Measurements from ENCODE around the gene EEF1B2.
"Not testable (repeated sequence)": the region's sequence is repeated elsewhere in the genome, so short reads cannot be mapped to it uniquely, and the experiment has no call there.

Gene EEF1B2

DNA sequence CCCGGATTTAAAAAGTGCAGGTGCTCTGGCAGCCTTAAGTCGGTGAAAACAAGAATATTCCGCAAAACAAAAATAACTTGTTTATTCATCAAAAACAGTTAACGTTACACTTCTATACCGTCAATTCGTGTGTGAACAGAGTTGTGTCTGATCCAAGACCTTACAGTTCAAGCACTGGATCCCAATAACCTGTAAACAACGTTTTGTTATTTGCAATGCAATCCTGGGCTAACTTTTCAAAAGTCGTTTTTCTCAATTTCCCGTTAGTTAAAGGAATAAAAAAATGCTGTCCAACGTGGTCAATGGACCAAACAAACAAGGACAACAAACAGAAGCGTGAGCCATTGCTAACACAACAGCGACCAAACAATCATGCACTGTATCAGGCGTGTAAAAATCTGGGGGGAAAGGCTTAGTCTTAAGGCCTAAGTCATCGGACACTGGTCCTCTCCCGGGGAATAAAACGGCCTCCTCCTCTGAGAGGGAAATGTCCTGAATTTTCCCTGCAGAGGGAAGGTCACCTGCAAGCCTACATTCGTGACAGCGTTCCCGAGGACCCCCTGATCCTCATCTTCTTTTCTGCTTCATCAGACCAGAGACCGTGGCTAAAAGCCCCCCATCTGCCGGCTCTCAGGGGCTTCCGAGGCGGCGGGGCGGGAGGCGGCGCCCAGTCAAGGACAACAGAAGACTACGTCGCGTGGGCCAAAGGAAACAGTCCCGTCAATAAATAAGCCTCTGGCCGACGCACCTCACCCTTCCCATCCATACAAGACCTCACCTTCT, 941 bp upstream of the EEF1B2 start:
- TF ChIP-seq YY1 (IDR thresholded peaks at IDR 0.05; ENCODE audit: insufficient read depth, insufficient read length) (no peak), ZNF274 (IDR thresholded peaks at IDR 0.05; ENCODE audit: low read depth, low read length) (no peak), SUZ12 (IDR thresholded peaks at IDR 0.05; ENCODE audit: extremely low read depth, insufficient read depth, insufficient read length) (no peak)
- Histone ChIP-seq H3K9ac (ENCODE audit: insufficient read length, low read depth) (peak overlapping the region; percentile 94), H3K9me3 (ENCODE audit: insufficient read depth, low read length) (no peaks in the 10 kb centered on the region), H3K36me3 (ENCODE audit: insufficient read depth, insufficient read length, low read length) (peaks cover 51% of the 10 kb centered on the region), H3K27me3 (ENCODE audit: insufficient read depth, insufficient read length) (no peaks in the 10 kb centered on the region), H3K4me1 (ENCODE audit: insufficient read depth, insufficient read length) (peaks cover 2% of the 10 kb centered on the region), H3K4me3 (ENCODE audit: insufficient read length, low read depth) (peak overlapping the region; percentile 91)
- no peak for DNase-seq (ENCODE audit: low read depth, low spot score)

DNA sequence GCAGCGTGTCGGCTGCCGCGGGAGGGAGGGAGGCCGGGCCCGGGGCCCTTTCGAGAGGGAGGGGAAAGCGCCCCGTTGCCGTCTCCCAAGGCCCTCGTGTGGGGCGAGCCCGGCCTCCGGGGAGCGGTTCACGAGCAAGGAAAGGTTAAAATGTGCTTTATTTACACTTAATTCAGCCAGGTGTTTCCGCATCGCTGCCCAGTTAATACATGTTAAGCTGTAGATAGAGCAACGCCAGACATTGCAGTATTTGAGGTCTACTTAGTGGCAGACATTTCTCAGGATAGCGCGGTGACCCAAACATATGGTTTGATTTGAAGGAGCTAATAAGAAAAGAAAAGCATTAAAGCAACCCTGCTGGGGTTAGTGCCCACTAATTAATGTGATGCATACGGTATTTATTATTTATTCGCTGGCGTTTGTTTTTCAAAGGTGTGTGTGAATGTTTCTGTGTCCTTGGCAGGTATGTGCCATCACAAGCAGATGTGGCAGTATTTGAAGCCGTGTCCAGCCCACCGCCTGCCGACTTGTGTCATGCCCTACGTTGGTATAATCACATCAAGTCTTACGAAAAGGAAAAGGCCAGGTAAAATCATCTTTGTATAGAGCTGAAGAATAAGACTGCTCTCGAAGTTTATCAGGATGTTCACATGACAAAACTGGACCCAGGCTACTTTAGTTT, 571 bp downstream of the EEF1B2 start:
- TF ChIP-seq ZNF274 (IDR thresholded peaks at IDR 0.05; ENCODE audit: low read depth, low read length) (no peak), SUZ12 (IDR thresholded peaks at IDR 0.05; ENCODE audit: extremely low read depth, insufficient read depth, insufficient read length) (no peak), YY1 (IDR thresholded peaks at IDR 0.05; ENCODE audit: insufficient read depth, insufficient read length) (no peak)
- Histone ChIP-seq H3K9ac (ENCODE audit: insufficient read length, low read depth) (peak overlapping the region; percentile 98), H3K36me3 (ENCODE audit: insufficient read depth, insufficient read length, low read length) (peaks cover 53% of the 10 kb centered on the region), H3K9me3 (ENCODE audit: insufficient read depth, low read length) (no peaks in the 10 kb centered on the region), H3K4me3 (ENCODE audit: insufficient read length, low read depth) (peak overlapping the region; percentile 91), H3K4me1 (ENCODE audit: insufficient read depth, insufficient read length) (peaks cover 2% of the 10 kb centered on the region), H3K27me3 (ENCODE audit: insufficient read depth, insufficient read length) (no peaks in the 10 kb centered on the region)
- no peak for DNase-seq (ENCODE audit: low read depth, low spot score)

DNA sequence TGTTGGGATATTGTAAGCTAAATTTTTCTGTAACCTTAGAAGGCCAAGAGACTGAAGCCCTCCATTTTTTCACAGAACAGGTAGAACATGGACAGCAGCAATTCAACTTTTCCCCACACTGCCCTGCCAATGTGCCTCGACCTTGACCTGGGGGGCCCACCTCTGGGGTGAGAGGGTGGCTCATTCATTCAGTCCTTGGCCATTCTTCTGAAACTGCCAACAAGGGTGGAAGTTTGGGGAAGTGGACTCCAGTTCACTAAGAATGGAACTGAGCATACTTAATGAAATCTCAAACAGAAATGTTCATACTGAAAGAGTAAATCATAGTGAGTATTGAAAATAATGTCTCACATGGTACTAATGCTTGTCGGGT, 1.1 kb downstream of the EEF1B2 start:
- Histone ChIP-seq H3K36me3 (ENCODE audit: insufficient read depth, insufficient read length, low read length) (peaks cover 52% of the 10 kb centered on the region), H3K4me3 (ENCODE audit: insufficient read length, low read depth) (peak overlapping the region; percentile 91), H3K9me3 (ENCODE audit: insufficient read depth, low read length) (no peaks in the 10 kb centered on the region), H3K27me3 (ENCODE audit: insufficient read depth, insufficient read length) (no peaks in the 10 kb centered on the region), H3K4me1 (ENCODE audit: insufficient read depth, insufficient read length) (peaks cover 2% of the 10 kb centered on the region), H3K9ac (ENCODE audit: insufficient read length, low read depth) (peak overlapping the region; percentile 98)
- no peak for TF ChIP-seq SUZ12 (IDR thresholded peaks at IDR 0.05; ENCODE audit: extremely low read depth, insufficient read depth, insufficient read length)
- no peak for TF ChIP-seq YY1 (IDR thresholded peaks at IDR 0.05; ENCODE audit: insufficient read depth, insufficient read length)
- no peak for TF ChIP-seq ZNF274 (IDR thresholded peaks at IDR 0.05; ENCODE audit: low read depth, low read length)
- DNase-seq (ENCODE audit: low read depth, low spot score), result no peak

DNA sequence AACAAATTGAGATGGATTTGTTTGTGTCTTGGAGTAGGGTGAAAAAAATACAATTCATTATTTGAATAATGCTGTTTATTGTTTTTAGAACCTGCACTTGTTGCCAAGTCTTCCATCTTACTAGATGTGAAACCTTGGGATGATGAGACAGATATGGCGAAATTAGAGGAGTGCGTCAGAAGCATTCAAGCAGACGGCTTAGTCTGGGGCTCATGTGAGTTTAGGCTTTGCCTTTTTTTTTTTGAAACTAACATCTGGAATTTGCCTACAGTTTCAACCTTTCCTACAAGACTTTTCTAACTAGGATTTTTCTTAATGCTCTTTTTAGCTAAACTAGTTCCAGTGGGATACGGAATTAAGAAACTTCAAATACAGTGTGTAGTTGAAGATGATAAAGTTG, 2.7 kb downstream of the EEF1B2 start:
- Histone ChIP-seq H3K9ac (ENCODE audit: insufficient read length, low read depth) (peak overlapping the region; percentile 33), H3K36me3 (ENCODE audit: insufficient read depth, insufficient read length, low read length) (peaks cover 43% of the 10 kb centered on the region)
- DNase-seq (ENCODE audit: low read depth, low spot score); H3K4me1 ChIP-seq (ENCODE audit: insufficient read depth, insufficient read length); H3K9me3 ChIP-seq (ENCODE audit: insufficient read depth, low read length); H3K4me3 ChIP-seq (ENCODE audit: insufficient read length, low read depth); H3K27me3 ChIP-seq (ENCODE audit: insufficient read depth, insufficient read length): not testable (repeated sequence)

DNA sequence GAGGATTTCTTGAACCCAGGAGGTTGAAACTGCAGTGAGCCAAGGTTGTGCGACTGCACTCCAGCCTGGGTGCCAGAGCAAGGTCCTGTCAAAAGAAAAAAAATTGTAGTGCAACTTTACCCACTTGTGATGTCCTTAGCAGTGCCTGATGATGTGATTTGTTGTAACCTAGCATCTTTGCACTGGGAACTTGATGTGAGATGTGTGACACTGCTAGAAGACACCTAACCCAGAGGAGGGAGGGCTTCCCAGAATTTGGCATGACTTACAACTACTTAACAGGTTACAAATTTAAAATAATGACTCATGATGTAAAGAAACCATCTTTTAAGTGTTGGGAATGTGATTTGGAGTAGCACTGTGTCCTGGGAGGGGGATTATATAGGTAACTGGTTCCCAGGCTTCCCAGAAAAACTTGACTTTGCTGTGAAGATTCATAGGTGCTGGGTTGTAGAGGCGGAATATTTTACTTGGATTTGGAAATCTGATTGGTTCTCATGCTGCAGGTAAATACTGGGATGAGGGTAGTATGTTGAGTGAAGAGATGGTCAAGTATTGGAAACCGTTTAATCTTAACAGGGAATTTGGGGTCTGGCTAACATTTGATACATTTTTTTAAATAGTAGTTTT, 3.7 kb downstream of the EEF1B2 start:
- Histone ChIP-seq H3K27me3 (ENCODE audit: insufficient read depth, insufficient read length) (no peaks in the 10 kb centered on the region), H3K4me1 (ENCODE audit: insufficient read depth, insufficient read length) (peaks cover 2% of the 10 kb centered on the region), H3K9ac (ENCODE audit: insufficient read length, low read depth) (no peak overlapping the region), H3K36me3 (ENCODE audit: insufficient read depth, insufficient read length, low read length) (peaks cover 43% of the 10 kb centered on the region), H3K4me3 (ENCODE audit: insufficient read length, low read depth) (no peak overlapping the region), H3K9me3 (ENCODE audit: insufficient read depth, low read length) (peaks cover 10% of the 10 kb centered on the region; the same call in 1 of the 2 replicates)
- TF ChIP-seq YY1 (IDR thresholded peaks at IDR 0.05; ENCODE audit: insufficient read depth, insufficient read length) (no peak), ZNF274 (IDR thresholded peaks at IDR 0.05; ENCODE audit: low read depth, low read length) (no peak), SUZ12 (IDR thresholded peaks at IDR 0.05; ENCODE audit: extremely low read depth, insufficient read depth, insufficient read length) (no peak)
- no peak for DNase-seq (ENCODE audit: low read depth, low spot score)

DNA sequence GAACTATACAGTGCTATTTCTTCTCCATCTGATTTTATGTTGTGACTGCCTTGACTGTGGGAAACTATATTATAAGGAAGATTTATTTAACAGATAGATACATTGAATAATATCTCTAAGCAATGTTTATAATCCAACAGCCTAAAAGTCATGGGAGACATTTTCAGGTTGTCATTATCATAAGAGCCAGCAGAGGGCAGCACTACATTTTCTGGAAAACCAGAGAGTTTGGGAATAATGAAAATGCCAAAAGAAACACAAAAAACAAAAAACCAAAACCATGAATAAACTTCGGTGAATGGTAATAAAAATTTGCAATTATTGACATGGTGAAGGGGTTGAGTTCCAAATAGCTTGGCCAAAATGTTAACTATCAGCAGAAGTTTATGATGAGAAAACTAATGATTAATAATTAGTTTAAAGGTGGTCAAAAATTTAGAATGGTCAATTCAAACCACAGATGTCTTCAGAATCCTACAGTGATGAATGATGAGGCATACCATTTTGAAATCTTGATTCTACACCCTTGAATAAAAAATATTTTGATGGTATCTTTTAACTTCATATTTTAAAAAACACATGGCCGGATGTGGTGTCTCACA, 4.7 kb downstream of the EEF1B2 start:
- DNase-seq (ENCODE audit: low read depth, low spot score), result peak; percentile 32
- H3K4me3 ChIP-seq (ENCODE audit: insufficient read length, low read depth), result no peak overlapping the region
- peaks cover 2% of the 10 kb centered on the region for H3K4me1 ChIP-seq (ENCODE audit: insufficient read depth, insufficient read length)
- no peak overlapping the region for H3K9ac ChIP-seq (ENCODE audit: insufficient read length, low read depth)
- peaks cover 11% of the 10 kb centered on the region; the same call in 1 of the 2 replicates for H3K9me3 ChIP-seq (ENCODE audit: insufficient read depth, low read length)
- no peaks in the 10 kb centered on the region for H3K27me3 ChIP-seq (ENCODE audit: insufficient read depth, insufficient read length)
- TF ChIP-seq ZNF274 (IDR thresholded peaks at IDR 0.05; ENCODE audit: low read depth, low read length), result no peak
- TF ChIP-seq SUZ12 (IDR thresholded peaks at IDR 0.05; ENCODE audit: extremely low read depth, insufficient read depth, insufficient read length), result no peak
- TF ChIP-seq YY1 (IDR thresholded peaks at IDR 0.05; ENCODE audit: insufficient read depth, insufficient read length), result no peak
- peaks cover 43% of the 10 kb centered on the region for H3K36me3 ChIP-seq (ENCODE audit: insufficient read depth, insufficient read length, low read length)

DNA sequence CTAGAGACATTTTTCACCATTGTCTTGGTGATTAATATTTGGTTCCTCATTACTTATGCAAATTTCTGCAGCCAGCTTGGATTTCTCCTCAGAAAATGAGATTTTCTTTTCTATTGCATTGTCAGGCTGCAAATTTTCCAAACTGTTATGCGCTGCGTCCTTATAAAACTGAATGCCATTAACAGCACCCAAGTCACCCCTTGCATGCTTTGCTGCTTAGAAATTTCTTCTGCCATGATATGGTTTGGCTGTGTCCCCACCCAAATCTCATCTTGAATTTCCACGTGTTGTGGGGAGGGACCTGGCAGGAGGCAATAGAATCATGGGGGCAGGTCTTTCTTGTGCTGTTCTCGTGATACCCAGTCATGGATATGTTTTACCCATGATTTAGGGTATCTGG, 8.5 kb downstream of the EEF1B2 start:
- Histone ChIP-seq H3K36me3 (ENCODE audit: insufficient read depth, insufficient read length, low read length) (peaks cover 11% of the 10 kb centered on the region), H3K9me3 (ENCODE audit: insufficient read depth, low read length) (peaks cover 14% of the 10 kb centered on the region)
- not testable (repeated sequence) for DNase-seq (ENCODE audit: low read depth, low spot score); H3K4me3 ChIP-seq (ENCODE audit: insufficient read length, low read depth); H3K27me3 ChIP-seq (ENCODE audit: insufficient read depth, insufficient read length); H3K4me1 ChIP-seq (ENCODE audit: insufficient read depth, insufficient read length); H3K9ac ChIP-seq (ENCODE audit: insufficient read length, low read depth)

DNA sequence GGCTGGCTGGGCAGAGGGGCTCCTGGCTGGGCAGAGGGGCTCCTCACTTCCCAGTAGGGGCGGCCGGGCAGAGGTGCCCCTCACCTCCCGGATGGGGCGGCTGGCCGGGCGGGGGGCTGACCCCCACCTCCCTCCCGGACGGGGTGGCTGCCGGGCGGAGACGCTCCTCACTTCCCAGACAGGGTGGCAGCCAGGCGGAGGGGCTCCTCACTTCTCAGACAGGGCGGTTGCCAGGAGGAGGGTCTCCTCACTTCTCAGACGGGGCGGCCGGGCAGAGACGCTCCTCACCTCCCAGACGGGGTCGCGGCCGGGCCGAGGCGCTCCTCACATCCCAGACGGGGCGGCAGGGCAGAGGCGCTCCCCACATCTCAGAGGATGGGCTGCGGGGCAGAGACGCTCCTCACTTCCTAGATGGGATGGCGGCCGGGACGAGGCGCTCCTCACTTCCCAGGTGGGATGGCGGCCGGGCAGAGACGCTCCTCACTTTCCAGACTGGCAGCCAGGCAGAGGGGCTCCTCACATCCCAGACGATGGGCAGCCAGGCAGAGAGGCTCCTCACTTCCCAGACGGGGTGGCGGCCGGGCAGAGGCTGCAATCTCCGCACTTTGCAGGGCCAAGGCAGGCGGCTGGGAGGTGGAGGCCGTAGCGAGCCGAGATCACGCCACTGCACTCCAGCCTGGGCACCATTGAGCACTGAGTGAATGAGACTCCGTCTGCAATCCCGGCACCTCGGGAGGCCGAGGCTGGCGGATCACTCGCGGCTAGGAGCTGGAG, 12.1 kb downstream of the EEF1B2 start:
- not testable (repeated sequence) for H3K36me3 ChIP-seq (ENCODE audit: insufficient read depth, insufficient read length, low read length); H3K4me1 ChIP-seq (ENCODE audit: insufficient read depth, insufficient read length); H3K9ac ChIP-seq (ENCODE audit: insufficient read length, low read depth); H3K4me3 ChIP-seq (ENCODE audit: insufficient read length, low read depth); H3K27me3 ChIP-seq (ENCODE audit: insufficient read depth, insufficient read length); DNase-seq (ENCODE audit: low read depth, low spot score)
- H3K9me3 ChIP-seq (ENCODE audit: insufficient read depth, low read length), result peaks cover 19% of the 10 kb centered on the region

All from NT2/D1 (cell line).